Left colon (tissue), 2 donors: ENCODE measurements around the gene TRIM71. TPM values are rescaled to one million over a fixed set of nuclear protein-coding genes. Genes with fewer than 3 reads are reported as not detected.
"Not testable (repeated sequence)": the region's sequence is repeated elsewhere in the genome, so short reads cannot be mapped to it uniquely, and the experiment has no call there.

Experiments
- ATAC-seq: fragments of 200-7000 bp; cut with Tn5 transposase; one replicate; pipeline ENCODE4 v1.9.1; 2020; ENCODE audit warnings: mild to moderate bottlenecking, moderate library complexity
- DNase-seq, 2 donors: peaks; one replicate each; pipeline ENCODE4 v3.0.0-alpha.2; 2020
- intact Hi-C, 2 donors: fragments of 100-400 bp; cut with DNase I in 1 of 2; cut with micrococcal nuclease in 1 of 2; formaldehyde crosslinking; loops; one replicate each; pipeline versions ENCODE4 v1.11.2 to v1.14.0; 2022; cut with DNase I, micrococcal nuclease
- total RNA-seq, 2 donors: library from RNA; stranded (reverse); fragmentation: NEBNext Ultra II Directional; extraction: Animal tissue kit (Norgen Biotek cat#: 25700); gene quantifications; one replicate each; pipeline ENCODE4 v1.2.1, GENCODE V29; 2021
- donor health status: DM: no; HTN: no; CAD: no.
- donor health status: DM: yes; HTN: yes; CAD: no.

The TRIM71 gene
- total RNA-seq, 2 donors from 2014 or later = not detected

DNA sequence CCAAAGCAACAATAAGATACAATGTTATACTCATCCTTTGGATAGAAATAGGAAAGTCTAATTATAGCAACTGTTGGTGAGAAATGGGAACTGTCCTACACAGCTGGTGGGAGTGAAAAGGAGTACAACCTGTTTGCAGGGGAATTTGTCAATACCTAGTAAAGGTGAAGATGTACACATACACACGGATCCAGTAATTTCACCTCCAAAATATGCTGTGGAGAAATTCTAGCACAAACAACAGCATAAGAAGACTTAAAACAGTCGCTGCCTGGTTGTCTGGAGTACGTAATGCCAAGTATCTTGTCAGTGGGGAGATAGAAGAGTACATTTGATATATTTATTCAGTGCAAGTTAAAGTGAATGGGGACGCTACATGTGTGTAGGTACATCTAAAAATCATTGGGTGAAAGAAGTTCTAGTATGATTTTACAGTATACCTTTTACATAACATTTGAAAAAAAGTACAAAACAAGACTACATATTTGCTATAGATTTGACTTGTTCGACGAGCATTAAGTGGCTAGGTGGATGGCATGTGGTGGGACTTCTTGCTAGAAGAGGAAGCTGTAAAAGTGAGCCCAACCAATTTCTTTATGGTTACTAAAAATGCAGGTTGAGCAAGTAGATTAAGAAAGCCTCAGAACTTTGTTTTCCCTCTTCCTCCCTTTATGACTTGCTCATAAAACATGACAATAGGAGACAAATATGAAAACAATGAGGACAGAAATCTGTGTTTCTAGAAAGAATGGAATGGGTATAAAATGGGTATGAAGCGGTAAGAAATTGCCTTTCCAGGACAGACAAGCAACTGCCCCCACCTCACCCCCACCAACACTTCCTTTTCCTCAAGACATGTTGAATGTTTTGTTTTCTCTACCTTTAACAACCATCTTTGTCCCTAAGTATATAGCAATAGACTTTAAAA is 83.5 kb downstream of the TRIM71 start:
- intact Hi-C loops = no loop called here
- DNase-seq = no peak
- ATAC-seq = no peak

DNA sequence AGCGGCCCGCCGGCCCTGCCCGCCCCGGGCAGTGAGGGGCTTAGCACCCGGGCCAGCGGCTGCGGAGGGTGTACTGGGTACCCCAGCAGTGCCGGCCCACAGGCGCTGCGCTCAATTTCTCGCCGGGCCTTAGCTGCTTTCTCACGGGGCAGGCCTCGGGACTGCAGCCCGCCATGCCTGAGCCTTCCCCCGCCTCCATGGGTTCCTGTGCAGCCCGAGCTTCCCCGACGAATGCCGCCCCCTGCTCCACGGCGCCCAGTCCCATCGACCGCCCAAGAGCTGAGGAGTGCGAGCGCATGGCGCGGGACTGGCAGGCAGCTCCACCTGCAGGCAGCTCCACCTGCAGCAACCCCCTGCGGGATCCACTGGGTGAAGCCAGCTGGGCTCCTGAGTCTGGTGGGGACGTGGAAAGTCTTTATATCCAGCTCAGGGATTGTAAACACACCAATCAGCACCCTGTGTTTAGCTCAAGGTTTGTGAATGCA is 85.1 kb downstream of the TRIM71 start:
- ATAC-seq = peak; percentile 82
- intact Hi-C loops = not testable (repeated sequence)
- peak; percentile 31 to 46 for DNase-seq

DNA sequence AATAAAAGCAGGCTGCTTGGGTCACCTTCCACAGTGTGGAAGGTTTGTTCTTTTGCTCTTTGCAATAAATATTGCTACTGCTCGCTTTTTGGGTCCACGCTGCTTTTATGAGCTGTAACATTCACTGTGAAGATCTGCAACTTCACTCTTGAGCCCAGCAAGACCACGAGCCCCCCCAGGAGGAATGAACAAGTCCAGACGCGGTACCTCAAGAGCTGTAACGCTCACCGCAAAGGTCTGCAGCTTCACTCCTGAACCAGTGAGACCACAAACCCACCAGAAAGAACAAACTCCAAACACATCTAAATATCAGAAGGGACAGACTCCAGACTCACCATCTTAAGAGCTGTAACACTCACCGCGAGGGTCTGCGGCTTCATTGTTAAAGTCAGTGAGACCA is 86.2 kb downstream of the TRIM71 start:
- no peak for DNase-seq
- no peak for ATAC-seq
- intact Hi-C loops = no loop called here

DNA sequence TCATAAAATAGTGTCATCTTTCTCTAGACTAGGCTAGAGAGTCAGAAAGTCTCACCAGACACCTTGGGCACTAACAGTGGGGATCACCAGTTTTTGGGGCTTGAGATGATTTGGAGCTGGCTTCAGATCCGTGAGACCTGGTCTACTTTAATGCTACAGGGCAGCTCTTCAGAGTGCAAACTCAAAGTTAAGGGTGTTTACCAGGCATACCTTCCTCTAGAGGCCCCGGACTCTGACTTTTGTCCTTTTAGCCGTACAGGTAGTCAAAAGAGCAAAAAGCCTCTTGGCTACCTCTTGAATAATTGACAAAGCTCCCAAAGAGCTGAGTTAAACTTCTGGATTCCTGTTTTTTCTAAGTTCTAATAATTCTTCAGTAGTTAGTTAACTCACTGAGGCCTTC is 92.2 kb downstream of the TRIM71 start:
- ATAC-seq (no peak), DNase-seq (no peak)
- intact Hi-C loops = no loop called here

DNA sequence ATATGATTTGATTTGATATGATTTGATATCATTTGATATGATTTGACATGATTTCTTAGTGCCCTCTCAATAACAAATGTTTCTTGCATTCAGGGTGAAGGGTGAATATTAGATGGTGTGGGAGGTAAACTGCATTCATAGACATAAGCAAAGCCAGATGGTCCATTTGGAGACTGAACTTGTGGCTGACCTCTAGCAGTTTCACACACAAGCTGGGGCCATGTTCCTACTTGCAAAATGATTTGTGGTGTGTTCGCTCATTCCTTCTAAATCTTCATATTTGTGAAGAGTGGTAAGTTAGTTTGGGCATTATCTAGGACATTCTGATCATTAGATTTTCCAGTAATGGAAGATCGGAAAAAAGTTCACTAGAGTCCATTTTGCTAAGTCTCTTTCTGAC is 93.2 kb downstream of the TRIM71 start:
- no peak for ATAC-seq
- no peak for DNase-seq
- intact Hi-C loops = no loop called here

DNA sequence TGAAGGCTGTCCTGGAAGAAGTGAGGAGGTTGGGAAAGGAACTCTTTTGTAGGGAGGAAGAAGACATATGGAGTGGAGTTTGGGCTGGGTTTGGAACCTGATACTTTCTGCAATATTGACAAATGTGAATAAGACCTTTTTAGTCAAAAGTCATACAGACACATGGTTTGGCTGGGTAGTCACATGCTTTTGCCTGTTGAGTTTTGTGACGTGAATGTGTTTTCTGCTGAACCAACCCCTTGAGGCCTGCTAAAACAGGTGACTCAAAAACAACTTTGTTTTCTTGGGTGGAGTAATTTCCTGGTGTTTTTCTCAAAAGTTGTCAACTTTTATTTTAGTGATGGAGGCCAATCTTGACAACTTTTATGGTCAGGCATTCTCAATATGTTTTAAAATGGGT is 94.2 kb downstream of the TRIM71 start:
- DNase-seq (no peak), ATAC-seq (no peak)
- intact Hi-C loops = no loop called here

DNA sequence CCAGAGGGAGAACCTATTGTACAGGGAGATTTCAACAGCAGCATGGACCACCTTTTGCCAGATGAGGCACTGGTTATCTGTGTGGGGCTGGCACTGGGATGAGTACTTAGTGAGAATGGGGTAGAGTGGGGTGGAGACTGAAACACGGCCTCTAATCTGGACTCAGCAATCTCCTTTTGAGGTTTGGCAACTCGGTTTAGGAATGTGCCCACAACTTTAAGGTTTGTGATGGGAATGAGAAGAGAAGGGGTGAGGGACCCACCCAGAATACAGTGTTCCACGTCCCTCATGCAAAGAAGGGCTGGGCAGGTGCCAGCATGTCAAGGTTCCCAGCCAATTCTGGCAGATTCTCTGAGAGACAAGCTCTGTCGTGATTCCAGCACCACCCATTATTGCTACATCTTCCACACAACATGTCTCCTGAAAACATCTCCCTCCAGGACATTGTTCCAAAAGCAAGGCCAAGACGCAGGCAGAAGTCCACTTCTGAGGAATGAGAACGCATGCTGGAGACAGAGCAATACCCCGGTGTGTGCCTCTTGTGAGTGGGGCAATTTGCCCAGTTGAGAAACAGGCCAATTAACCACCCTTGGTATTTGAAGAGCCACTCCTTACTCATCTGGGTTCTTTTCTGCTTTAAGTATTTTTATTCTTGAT is 96.1 kb downstream of the TRIM71 start:
- peak in 1 of 2 donors; percentile 29 for DNase-seq
- ATAC-seq = no peak
- intact Hi-C loops = no loop called here

DNA sequence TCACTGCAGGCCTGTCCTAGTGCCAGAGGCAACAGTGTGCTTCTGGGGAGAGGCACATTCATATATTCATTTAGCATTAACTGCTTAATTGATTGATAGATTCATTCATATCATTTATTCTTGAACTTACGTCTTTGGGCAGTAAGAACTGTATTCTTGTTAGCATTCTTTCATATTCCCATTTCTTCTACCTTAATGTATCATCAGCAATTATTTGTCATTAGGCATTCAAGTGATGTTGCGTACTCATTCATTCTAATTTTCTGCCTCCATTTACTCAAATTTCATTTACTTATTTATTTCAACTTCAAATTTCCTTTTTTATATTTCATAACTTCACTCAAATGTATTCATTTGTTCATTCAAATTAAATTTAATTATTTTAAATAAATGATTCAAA is 102.1 kb downstream of the TRIM71 start:
- DNase-seq (no peak), ATAC-seq (no peak)
- intact Hi-C loops = no loop called here

DNA sequence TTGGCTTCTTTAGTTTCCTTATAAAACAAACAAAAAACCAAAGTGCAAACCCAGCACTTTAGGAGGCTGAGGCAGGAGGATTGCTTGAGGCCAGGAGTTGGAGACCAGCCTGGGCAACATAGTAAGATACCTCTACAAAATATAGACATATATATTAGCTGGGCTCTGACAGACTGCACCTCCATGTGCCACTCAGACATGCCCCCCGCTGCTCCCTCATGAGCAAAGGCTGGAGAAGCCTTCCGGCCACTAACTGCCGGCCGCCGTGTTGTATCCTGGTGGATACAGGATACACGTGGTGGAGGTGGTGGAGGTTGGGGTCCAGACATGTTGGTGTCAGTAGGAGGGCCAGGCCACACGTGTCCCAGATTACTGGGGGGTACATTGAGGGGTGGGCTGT is 104.3 kb downstream of the TRIM71 start:
- no peak for DNase-seq
- ATAC-seq = no peak
- intact Hi-C loops = no loop called here

DNA sequence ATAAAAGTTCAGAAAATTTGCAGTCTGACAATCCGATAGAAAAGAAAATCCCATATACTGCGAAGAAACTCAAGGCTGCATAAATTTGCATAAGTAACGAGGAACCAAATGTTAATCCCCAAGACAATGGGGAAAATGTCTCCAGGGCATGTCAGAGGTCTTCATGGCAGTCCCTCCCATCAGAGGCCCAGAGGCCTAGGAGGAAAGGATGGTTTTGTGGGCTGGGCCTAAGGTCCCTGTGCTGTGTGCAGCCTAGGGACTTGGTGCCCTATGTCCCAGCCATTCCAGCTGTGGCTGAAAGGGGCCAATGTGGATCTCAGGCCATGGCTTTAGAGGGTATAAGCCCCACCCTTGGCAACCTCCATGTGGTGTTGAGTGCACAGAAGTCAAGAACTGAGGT is 112.4 kb downstream of the TRIM71 start:
- DNase-seq = no peak
- intact Hi-C loops = no loop called here
- no peak for ATAC-seq

DNA sequence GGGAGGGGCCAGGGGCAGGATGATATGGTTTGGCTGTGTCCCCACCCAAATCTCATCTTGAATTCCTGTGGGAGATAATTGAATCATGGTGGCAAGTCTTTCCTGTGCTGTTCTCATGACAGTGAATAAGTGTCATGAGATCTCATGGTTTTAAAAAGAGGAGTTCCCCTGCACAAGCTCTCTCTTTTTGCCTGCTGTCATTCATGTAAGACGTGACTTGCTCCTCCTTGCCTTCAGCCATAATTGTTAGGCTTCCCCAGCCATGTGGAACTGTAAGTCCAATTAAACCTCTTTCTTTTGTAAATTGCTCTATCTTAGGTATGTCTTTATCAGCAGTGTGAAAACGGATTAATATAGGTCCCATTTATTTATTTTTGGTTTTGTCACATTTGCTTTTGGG is 113.5 kb downstream of the TRIM71 start:
- ATAC-seq = not testable (repeated sequence)

DNA sequence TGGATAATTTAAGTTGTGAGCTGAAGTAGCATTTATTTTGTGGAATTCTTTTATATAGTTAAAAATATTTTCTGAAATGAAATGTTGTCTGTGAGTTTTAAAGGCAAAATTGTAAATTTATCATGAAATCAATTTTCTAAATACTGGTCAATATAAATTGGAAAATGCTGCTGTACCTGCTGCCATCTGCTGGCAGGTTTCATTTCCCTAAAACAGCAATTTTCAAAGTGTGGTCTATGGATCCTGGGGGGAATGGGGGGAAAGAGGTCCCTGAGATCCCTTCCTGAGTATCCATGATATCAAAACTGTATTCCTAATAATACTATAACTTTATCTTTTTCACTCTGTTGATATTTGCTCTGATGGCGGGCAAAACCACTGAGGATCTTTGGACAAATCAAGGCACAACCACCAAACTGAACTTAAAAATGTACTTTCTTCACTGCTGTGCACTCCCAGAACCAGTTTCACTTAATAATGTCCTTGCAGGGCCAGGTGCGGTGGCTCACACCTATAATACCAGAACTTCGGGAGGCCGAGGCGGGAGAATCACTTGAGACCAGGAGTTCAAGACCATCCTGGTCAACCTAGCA is 116.4 kb downstream of the TRIM71 start:
- intact Hi-C loops = no loop called here
- DNase-seq (peak in 1 of 2 donors; percentile 20), ATAC-seq (no peak)

More for the DNA sequence above, 113.5 kb downstream of the TRIM71 start:
- DNase-seq, intact Hi-C loops: not testable (repeated sequence)

DNA sequence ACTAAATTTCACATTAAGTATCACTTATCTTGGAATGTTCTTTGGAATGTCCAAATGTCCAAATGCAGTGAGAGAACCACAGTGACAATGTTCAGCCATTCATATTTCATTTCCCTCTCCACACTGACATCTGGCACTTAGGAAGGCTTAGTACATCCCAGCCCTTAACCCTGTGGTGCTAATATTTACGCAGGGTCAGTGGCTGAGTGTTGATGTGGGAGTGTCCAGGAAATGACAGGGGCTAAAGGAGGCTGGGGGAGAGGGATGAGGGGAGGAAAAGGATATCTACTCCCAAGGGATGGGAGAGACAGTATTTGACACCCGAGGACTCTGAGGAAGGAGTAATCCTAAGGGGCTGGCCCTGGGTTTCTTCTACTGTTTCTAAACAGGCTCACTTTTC is 119.5 kb downstream of the TRIM71 start:
- ATAC-seq = no peak
- DNase-seq = no peak
- intact Hi-C loops = no loop called here

DNA sequence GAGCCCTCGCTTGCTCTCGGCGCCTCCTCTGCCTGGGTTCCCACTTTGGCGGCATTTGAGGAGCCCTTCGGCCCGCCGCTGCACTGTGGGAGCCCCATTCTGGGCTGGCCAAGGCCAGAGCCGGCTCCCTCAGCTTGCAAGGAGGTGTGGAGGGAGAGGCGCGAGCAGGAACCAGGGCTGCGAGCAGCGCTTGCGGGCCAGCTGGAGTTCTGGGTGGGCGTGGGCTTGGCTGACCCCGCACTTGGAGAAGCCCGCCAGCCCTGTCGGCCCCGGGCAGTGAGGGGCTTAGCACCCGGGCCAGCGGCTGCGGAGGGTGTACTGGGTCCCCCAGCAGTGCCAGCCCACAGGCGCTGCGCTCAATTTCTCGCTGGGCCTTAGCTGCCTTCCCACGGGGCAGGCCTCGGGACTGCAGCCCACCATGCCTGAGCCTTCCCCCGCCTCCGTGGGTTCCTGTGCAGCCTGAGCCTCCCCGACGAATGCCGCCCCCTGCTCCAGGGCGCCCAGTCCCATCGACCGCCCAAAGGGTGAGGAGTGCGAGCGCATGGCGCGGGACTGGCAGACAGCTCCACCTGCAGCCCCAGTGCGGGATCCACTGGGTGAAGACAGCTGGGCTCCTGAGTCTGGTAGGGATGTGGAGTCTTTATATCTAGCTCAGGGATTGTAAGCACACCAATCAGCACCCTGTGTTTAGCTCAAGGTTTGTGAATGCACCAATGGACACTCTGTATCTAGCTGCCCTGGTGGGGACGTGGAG is 121.9 kb downstream of the TRIM71 start:
- intact Hi-C loops = loop anchor here in 1 of 2 donors (10.0 kb wide), 1 partner anchor 135 kb away; no protein-coding TSS in a partner anchor
- not testable (repeated sequence) for ATAC-seq, DNase-seq

DNA sequence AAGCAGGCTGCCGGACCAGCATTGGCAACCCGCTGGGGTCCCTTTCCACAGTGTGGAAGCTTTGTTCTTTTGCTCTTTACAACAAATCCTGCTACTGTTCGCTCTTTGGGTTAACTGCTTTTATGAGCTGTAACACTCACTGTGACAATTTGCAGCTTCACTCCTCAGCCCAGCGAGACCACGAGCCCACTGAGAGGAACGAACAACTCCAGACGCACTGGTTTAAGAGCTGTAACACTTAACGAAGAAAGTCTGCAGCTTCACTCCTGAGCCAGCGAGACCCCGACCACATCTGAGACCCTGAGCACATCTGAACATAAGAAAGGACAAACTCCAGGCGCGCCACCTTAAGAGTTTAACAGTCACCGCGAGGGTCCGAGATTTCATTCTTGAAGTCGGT is 122.9 kb downstream of the TRIM71 start:
- intact Hi-C loops = loop anchor here in 1 of 2 donors (10.0 kb wide), 1 partner anchor 134 kb away; no protein-coding TSS in a partner anchor
- ATAC-seq (no peak), DNase-seq (no peak)

DNA sequence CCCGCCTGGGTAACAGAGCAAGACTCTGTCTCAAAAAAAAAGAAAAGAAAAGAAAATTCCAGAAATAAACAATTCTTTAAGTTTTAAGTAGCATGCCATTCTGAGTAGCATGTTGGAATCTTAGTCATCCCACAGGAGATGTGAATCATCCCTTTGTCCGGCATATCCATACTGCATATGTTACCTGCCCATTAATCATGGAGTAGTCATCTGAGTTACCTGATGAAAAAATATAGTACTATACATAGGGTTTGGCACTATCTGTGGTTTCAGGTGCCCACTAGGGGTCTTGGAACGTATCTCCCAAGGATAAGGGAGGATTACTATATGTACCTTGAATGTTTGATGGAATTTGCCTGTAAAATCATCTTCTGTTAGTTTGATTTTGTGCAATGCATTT is 127.3 kb downstream of the TRIM71 start:
- ATAC-seq (no peak), DNase-seq (no peak)
- intact Hi-C loops = loop anchor here in 1 of 2 donors (10.0 kb wide), 1 partner anchor 130 kb away; no protein-coding TSS in a partner anchor

DNA sequence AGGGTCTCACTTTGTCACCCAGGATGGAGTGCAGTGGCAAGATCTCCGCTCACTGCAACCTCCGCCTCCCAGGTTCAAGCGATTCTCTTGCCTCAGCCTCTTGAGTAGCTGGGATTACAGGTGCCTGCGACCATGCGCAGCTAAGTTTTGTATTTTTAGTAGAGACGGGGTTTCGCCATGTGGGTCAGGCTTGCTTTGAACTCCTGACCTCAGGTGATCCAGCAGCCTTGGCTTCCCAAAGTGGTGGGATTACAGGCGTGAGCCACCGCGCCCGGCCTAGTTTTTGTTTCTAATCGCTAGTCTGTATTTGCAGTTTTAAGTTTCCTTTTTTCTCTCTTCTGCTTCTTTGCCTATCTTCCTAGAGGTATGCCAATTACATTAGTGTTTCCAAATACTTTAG is 127.8 kb downstream of the TRIM71 start:
- intact Hi-C loops = loop anchor here in 1 of 2 donors (10.0 kb wide), 1 partner anchor 129 kb away; no protein-coding TSS in a partner anchor
- not testable (repeated sequence) for DNase-seq, ATAC-seq

DNA sequence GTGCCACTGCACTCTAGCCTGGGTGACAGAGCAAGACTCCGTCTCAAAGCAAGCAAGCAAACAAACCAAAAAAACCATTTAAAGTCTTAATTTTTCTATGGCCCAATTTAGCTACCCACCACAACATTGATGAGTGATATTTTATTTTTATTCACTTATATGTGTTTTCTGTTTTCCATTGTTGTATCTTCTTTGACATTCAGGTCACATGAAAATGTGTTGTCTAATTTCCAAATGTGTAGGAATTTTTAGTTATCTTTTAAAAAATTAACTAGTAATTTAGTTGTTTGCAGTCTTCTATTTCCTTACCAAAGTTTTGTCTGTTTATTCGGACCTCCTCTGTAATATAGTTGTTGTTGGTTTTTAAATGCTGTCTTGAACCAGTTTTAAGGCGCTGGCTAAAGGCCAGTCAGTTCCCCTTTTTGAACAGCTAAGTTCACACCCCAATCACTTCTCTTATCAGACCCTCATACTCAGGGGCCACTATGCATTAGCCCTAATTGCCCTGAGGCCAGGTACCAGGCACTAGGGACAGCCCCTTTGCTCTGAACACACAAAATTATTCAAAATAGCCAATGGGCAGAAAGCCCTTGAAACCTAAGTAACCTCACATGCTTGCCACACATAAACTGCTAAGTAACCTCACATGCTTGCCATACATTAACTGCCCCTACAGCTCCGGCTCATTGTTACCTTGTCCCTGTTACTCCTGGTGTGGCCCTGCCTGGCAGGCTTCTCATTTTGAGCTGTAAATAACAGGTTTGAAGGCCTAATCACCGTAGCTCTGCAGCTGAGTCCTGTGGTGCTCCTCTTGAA is 129.4 kb downstream of the TRIM71 start:
- peak; percentile 56 for ATAC-seq
- intact Hi-C loops = loop anchor here in 1 of 2 donors (10.0 kb wide), 1 partner anchor 128 kb away; no protein-coding TSS in a partner anchor
- no peak for DNase-seq
